Cardiac muscle cell (in vitro differentiated cells and primary cell): ENCODE results near the gene TMEM121. TPM values are rescaled to one million over a fixed set of nuclear protein-coding genes. Genes with fewer than 3 reads are reported as not detected.

Experiments
- DNase-seq, 2 donors: peaks; one replicate each; pipeline versions ENCODE4 v3.0.0 to v3.0.0-alpha.2; 2010 to 2017; ENCODE audit warnings: low read depth in 1 of 2, low spot score in 1 of 2
- H3K27ac ChIP-seq: fragments of 200-600 bp; sonication (generic); 2 replicates; pipeline ENCODE4 v1.5.1; 2016
- H3K27me3 ChIP-seq: fragments of 200-600 bp; sonication (generic); 2 replicates; pipeline ENCODE4 v1.6.0; 2016; ENCODE audit warnings: control low read depth
- H3K36me3 ChIP-seq: fragments of 200-600 bp; sonication (generic); 2 replicates; pipeline ENCODE4 v1.5.1; 2016; ENCODE audit warnings: control low read depth
- H3K4me1 ChIP-seq: fragments of 200-600 bp; sonication (generic); 2 replicates; pipeline ENCODE4 v1.8.1; 2017; ENCODE audit warnings: low read depth, mild to moderate bottlenecking, mixed run types
- H3K4me3 ChIP-seq: fragments of 200-600 bp; sonication (generic); 2 replicates; pipeline ENCODE4 v1.5.1; 2016; ENCODE audit warnings: mild to moderate bottlenecking
- H3K9me3 ChIP-seq: fragments of 200-600 bp; sonication (generic); 2 replicates; pipeline ENCODE4 v1.5.1; 2017; ENCODE audit warnings: low read depth, mild to moderate bottlenecking, control low read depth
- CTCF ChIP-seq: IDR thresholded peaks from 2 replicates; pipeline ENCODE4 v1.5.1; 2012; ENCODE audit warnings: low read depth, mild to moderate bottlenecking, low read length
- polyA plus RNA-seq: library from polyadenylated mRNA; unstranded; fragments of >200 nt; fragmentation: Nextera tagmentation; extraction: Ambion mirVana; gene quantifications from 2 replicates; pipeline ENCODE4 v1.2.1, GENCODE V29; 2016
- total RNA-seq: library from RNA; depleted of rRNA; stranded (reverse); fragments of >200 nt; gene quantifications from 2 replicates; pipeline ENCODE4 v1.2.3, GENCODE V29; 2016

TMEM121 gene
- total and polyA plus RNA-seq, 2 experiments from 2014 or later, result 4.4 to 8.8 TPM

GRCh38 chr14:105496831-105497591 lies 29.4 kb upstream of the TMEM121 start:
- no peaks in the 10 kb centered on the region for H3K4me1 ChIP-seq
- no peak overlapping the region for H3K4me3 ChIP-seq
- no peak for TF ChIP-seq CTCF
- H3K27ac ChIP-seq, result no peak overlapping the region
- H3K36me3 ChIP-seq, result no peaks in the 10 kb centered on the region
- H3K27me3 ChIP-seq, result no peaks in the 10 kb centered on the region
- no peak for DNase-seq
- H3K9me3 ChIP-seq, result no peaks in the 10 kb centered on the region

GRCh38 chr14:105497671-105498429 lies 28.5 kb upstream of the TMEM121 start:
- H3K27ac ChIP-seq, result no peak overlapping the region
- TF ChIP-seq CTCF, result no peak
- no peaks in the 10 kb centered on the region for H3K4me1 ChIP-seq
- H3K4me3 ChIP-seq, result no peak overlapping the region
- no peaks in the 10 kb centered on the region for H3K27me3 ChIP-seq
- no peaks in the 10 kb centered on the region for H3K9me3 ChIP-seq
- H3K36me3 ChIP-seq, result no peaks in the 10 kb centered on the region
- DNase-seq, result no peak

GRCh38 chr14:105498430-105499255 lies 27.7 kb upstream of the TMEM121 start:
- Histone ChIP-seq H3K27ac (no peak overlapping the region), H3K9me3 (no peaks in the 10 kb centered on the region), H3K27me3 (no peaks in the 10 kb centered on the region), H3K36me3 (no peaks in the 10 kb centered on the region), H3K4me1 (no peaks in the 10 kb centered on the region), H3K4me3 (no peak overlapping the region)
- TF ChIP-seq CTCF, result no peak
- no peak for DNase-seq

- TF ChIP-seq CTCF, result no peak
- Histone ChIP-seq H3K4me1 (no peaks in the 10 kb centered on the region), H3K36me3 (no peaks in the 10 kb centered on the region), H3K27me3 (no peaks in the 10 kb centered on the region), H3K27ac (no peak overlapping the region), H3K9me3 (no peaks in the 10 kb centered on the region), H3K4me3 (no peak overlapping the region)
- DNase-seq, result no peak
Observed at GRCh38 chr14:105499256-105500035, 26.9 kb upstream of the TMEM121 start.
